Activated CD4-positive, alpha-beta T cell treated with anti-CD3 and anti-CD28 coated beads, Interleukin-2, Interleukin-6, amounts not matched to agents 100 ng/mL and 50 ng/mL, durations not matched to agents 16 hours and 8 hours (primary cell): ENCODE measurements around the gene BRICD5.

Experiments
- DNase-seq: peaks from one replicate; pipeline ENCODE4 v3.0.0-alpha.2; 2020

Gene BRICD5

DNA sequence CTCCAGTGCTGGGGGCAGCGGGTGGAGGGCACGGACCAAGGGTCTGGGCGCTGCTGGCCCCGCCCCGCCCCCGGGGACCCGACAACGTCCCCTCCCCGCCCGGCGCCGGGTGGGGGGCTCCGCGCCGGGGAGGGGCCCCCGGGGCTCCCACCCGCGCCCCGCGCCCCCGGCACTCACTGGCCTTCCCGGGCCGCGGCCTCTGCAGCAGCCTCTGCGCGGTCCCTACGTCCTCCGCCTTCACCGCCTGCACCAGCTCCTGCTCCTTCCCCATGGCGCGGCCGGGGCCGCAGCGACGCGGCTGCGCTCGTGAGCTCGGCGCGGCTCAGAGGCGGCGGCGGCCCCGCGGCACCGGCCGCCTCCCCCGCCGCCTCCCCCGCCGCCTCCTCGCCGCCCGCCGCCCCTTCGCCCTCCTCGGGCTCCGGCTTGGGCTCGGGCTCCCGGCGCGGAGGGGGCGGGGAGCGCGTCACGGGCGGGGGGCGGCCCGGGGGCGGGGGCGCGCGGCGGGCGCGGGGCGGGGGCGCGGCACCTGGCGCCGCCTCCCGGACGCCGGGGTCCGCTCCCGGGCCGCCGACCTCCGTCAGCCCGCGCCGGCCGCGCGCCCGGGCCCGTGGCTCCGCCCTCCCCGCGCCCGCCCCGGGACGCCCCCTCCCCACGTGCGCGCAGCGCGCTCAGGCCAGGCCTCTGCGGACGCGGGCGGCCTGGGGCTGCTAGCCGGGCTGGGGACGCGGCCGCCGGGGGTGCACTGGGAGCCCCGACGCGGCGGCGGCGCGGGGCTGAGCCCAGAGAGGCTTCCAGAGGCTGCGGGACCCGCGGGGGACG lies 14.3 kb downstream of the BRICD5 start, which contains the start of gene CASKIN1:
Gene CASKIN1 (minus strand): TSS at position 444 of the 819 bp plus-strand sequence. CDS start 173 bp downstream, at position 271.
- DNase-seq = no peak

DNA sequence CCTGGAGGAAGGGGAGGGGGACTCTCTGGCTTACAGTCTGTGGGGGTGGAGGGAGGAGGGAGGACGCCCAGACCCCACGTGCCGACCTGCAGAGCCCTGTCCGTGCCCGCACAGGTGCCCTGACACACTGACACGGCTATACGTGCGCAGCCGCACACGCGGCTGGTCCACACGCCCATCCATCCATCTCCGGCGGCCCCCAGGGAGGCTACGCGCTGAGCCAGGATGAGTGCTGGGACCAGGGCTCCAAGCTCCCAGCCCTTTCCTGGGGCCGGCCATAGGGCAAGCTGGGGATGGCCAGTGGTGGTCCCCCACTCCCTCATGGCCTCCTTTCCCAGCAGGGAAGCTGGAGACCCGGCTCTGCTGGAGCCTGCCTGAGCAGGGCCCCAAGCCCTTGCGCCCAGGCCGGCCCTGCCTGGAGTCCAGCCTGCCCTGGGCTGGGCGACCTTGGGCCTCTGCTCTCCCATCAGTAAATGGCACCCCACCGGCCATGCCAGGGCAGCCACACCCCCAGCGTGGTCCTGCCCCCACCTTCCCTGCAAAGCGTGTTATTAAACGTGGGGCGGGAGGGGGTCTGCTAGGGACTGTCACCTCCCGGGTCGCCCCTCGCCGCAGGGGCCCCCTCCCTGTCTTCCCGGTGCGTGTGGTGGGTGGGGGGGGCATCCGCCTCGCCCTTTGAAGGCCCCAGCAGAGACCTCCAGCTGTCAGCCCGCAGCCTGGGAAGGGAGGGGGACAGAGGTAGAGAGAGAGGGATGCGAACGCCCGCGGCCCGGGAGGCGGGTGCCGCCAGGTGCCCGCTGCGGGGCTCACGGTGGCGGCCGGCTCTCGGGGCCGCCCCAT lies 15.1 kb downstream of the BRICD5 start:
- DNase-seq = no peak

GRCh38 chr16:2194852-2195321 lies 15.8 kb downstream of the BRICD5 start:
- peak; percentile 50 for DNase-seq

DNA sequence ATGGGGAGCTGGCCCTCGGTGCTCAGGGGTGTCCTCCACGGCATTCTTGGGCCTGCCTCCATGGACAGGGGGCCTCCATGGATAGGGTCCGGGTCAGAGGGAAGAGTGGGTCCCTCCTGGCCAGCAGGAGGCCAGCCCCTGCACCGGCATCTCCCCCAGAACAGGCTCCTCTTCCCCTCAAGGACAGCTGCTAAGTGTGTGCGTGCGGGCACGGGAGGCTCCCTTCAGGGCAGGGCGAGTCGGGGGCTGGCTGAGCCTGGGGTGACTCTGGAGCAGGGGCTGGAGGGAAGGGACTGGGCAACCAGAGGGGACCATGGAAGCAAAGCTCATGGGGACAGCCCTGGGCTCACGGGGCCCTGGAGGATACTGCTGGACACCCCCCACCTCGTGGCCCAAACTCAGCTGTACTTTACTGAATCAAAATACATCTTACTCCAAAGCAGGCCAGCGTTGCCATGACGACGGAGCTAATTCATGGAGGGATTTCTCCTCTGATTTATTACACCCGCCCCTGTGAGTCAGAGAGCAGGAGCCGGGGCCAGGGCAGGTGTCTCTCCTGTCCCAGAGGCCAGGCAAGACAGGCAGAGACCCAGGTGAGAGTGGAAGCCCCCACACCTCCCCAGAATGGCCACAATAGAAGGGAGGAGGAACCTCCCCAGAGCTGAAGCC lies 16.4 kb downstream of the BRICD5 start:
- DNase-seq = no peak

DNA sequence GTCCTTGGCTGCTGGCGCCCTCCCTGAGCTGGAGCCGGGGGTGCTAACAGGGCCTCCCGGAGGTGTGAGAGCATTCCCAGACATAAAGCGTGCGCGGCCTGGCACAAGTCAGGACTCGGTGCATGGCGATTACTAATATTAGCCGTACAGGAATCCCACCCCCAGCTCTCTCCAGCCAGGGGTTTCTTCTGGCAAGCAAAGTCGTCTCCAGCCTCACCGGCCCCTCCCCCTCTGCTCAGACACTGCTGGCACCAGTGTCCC lies 19.3 kb downstream of the BRICD5 start:
- no peak for DNase-seq

GRCh38 chr16:2190659-2191445 lies 19.8 kb downstream of the BRICD5 start:
- DNase-seq = no peak

GRCh38 chr16:2190002-2190658 lies 20.5 kb downstream of the BRICD5 start:
- no peak for DNase-seq

- DNase-seq = no peak
Observed at GRCh38 chr16:2189252-2189893, 21.3 kb downstream of the BRICD5 start.

DNA sequence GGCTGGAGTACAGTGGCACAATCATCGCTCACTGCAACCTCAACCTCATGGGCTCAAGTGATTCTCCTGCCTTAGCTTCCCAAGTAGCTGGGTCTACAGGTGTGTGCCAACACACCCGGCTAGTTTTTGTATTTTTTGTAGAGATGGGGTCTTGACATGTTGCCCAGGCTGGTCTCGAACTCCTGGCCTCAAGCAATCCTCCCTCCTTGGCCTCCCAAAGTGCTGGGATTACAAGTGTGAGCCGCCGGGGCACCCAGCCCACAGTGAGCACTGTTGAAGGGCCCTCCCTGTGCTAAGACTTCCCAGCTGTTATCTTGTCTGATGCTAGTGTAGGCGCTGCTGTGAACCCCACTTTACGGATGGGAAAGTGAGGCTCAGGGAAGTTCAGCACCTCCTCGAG lies 22.3 kb downstream of the BRICD5 start:
- DNase-seq = no peak

DNA sequence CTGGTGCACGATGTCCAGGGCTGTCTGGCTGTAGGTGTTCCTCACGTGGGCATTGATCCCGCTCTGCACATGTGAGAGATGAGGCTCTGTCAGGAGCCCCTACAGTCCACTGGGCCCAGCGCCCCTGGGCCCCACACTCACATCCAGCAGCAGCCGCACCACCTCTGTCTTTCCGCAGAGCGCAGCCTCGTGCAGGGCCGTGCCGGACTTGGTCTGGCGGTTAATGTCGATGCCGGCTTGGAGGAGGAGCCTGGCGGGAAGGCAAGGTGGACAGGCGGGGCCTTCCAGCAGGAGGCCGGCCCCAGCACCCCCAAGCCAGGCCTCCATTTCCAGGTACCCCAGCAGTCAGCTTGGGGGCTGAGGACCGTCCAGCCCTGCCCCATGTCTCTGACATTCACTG lies 23.5 kb downstream of the BRICD5 start:
- no peak for DNase-seq

- no peak for DNase-seq
Observed at GRCh38 chr16:2186505-2186904, 24.2 kb downstream of the BRICD5 start.

- DNase-seq = no peak
Observed at GRCh38 chr16:2186064-2186463, 24.6 kb downstream of the BRICD5 start.

- DNase-seq = no peak
Observed at GRCh38 chr16:2184962-2185361, 25.7 kb downstream of the BRICD5 start.

- no peak for DNase-seq
Observed at GRCh38 chr16:2184346-2184745, 26.3 kb downstream of the BRICD5 start.

DNA sequence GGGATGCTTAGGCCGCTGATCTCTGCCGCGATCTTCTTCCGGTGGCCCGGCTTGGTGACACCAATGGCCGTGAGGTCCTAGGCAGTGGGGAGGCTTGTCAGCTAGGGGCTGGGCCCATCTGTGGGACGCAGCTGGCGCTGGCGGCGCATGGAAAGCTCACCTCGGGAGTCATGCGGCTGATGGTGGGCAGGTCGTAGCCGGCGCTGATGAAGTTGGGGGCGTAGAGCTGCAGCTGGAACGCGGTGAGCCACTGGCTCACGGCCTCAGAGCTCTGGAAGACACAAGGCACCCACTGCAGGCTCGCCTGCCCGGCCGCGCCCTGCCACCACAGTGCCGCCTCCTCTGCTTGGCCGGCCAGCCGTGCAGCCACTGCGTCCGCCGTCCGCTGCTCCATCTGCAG lies 27.0 kb downstream of the BRICD5 start:
- DNase-seq = no peak

- DNase-seq = no peak
Observed at GRCh38 chr16:2181952-2182351, 28.7 kb downstream of the BRICD5 start.

DNA sequence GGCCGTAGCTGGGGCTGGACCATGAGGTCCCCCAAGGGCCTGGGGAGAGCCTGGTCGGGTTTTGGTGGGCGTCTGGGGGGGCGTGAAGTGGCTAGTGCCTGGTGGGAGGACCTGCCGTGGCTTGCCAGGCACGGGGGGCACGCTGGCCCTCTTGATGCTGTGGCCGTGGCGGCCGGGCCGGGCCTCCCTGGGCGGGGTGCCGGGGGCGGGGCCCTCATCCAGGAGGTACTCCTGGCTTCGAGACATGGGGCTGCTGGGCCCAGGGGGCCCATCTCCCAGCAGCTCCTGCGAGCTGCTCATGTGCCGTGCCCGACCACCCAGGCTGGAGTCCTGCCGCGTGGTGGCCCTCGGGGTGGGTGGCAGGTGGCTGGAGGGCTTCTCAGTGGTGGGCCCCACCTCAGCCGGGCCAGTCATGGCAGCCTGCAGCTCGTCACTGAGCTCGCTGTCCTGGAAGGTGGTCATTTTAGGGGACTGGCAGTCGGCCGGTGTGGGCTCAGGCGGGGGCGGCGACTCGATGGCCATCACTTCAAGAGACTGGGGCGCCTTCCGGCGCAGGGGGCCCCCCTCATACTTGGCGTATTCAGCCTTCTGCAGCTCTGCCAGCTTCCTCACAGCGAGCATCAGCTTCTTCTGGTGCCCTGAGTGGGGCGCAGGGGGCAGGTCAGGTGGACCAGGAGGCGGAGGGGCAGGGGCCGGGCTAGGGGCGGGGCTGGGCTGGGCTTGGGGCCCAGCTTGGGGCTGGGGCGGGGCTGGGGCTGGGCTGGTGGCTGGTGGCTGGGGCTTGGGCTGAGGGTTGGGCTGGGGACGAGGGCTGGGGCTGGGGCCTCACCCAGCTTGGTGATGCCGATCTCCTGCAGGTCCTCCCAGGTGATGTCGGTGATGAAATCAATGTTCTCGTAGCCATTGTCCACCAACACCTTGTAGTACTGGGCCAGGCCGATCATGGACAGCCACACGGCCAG lies 29.4 kb downstream of the BRICD5 start:
- no peak for DNase-seq

DNA sequence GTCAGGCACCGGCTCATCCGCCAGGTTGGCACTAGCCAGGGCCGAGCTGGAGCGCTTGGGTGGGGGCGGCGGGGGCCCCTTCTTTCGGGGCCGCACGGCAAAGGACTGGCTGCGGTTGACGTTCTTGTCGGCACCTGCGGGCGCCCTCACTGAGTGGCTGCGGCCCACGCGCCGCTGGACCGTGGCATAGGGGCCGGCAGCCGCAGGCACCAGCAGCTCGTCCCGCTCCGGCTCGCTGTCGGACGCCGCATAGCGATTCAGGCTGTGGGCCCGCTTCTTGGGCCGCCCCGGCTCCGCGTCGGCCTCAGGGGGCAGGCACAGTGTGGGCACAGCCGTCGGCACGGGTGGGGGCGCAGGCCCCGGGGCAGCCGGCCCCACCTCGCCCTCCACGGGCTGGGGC lies 30.2 kb downstream of the BRICD5 start:
- no peak for DNase-seq

DNA sequence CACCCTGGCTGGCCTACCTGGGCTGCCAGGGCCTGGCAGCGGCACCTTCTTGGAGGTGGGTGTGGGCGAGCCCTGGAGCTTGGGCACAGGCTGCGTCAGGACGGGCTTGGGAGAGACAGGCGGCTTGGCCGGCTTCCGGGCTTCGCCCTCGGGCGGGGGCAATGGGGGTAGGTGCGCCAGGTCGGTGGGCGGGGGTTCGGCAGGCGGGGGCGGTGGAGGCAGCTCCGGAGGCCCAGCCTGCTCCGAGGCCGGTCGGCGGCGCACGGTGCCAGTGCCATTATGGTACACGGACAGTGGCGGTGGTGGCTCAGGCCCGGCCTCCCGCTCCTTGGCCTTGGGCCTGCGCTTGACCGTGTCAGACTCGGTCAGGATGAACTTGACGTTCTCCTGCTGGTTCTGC lies 31.1 kb downstream of the BRICD5 start:
- DNase-seq = no peak

DNA sequence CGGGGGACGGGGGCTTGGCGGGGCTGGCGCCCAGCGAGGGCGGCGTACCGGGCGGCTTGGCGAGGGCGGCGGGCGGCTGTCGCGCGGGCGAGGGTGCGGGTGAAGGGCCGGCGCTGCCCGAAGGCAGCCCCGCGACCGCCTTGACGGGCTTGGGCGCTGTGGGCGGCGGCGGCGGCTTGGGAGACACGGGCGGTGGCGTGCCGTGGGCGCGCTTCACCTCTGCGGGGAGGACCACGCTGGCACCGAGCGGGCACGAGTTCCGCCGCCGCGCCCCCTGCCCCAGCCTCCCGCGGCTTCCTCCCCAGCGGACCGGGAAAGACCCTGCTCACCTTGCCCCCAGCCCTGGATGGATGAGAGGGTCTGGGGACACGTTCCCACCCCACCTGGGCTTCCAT lies 31.6 kb downstream of the BRICD5 start:
- no peak for DNase-seq
